Suppressor macrophage (primary cell): ENCODE results near the gene PRKCE.
A peak's percentile ranks its signal among the peaks of the same experiment; 100 is the strongest.
"Not testable (repeated sequence)": the region's sequence is repeated elsewhere in the genome, so short reads cannot be mapped to it uniquely, and the experiment has no call there.

ENCODE experiments used
- DNase-seq, 4 experiments: peaks; one replicate each; pipeline ENCODE4 v3.0.0-alpha.2; 2020 to 2022

Gene PRKCE

GRCh38 chr2:46200861-46201605 lies 549.6 kb downstream of the PRKCE start:
- DNase-seq: no peak

- no peak for DNase-seq
Measured at GRCh38 chr2:46202453-46202852, 551.0 kb downstream of the PRKCE start.

- DNase-seq: no peak
Measured at GRCh38 chr2:46202987-46203386, 551.5 kb downstream of the PRKCE start.

- not testable (repeated sequence) for DNase-seq
Measured at GRCh38 chr2:46203636-46204035, 552.2 kb downstream of the PRKCE start.

- no peak for DNase-seq
Measured at GRCh38 chr2:46207591-46207990, 556.1 kb downstream of the PRKCE start.

GRCh38 chr2:46208766-46209165 lies 557.3 kb downstream of the PRKCE start:
- no peak for DNase-seq

- DNase-seq: no peak
Measured at GRCh38 chr2:46210063-46210462, 558.6 kb downstream of the PRKCE start.

GRCh38 chr2:46211461-46211860 lies 560.0 kb downstream of the PRKCE start:
- no peak for DNase-seq

- DNase-seq: no peak
Measured at GRCh38 chr2:46213906-46214305, 562.4 kb downstream of the PRKCE start.

- no peak for DNase-seq
Measured at GRCh38 chr2:46216213-46216612, 564.7 kb downstream of the PRKCE start.

GRCh38 chr2:46223514-46223913 lies 572.0 kb downstream of the PRKCE start:
- DNase-seq: not testable (repeated sequence)

GRCh38 chr2:46225150-46225625 lies 573.7 kb downstream of the PRKCE start:
- peak in 2 of 4 experiments; percentile 10 to 21 for DNase-seq

GRCh38 chr2:46225730-46226129 lies 574.3 kb downstream of the PRKCE start:
- DNase-seq: no peak

GRCh38 chr2:46226620-46227019 lies 575.1 kb downstream of the PRKCE start:
- DNase-seq: no peak

- DNase-seq: no peak
Measured at GRCh38 chr2:46227022-46227421, 575.5 kb downstream of the PRKCE start.

GRCh38 chr2:46227674-46228289 lies 576.3 kb downstream of the PRKCE start:
- no peak for DNase-seq

- peak in 1 of 4 experiments; percentile 9 for DNase-seq
Measured at GRCh38 chr2:46229134-46230063, 577.9 kb downstream of the PRKCE start.

GRCh38 chr2:46230115-46230571 lies 578.7 kb downstream of the PRKCE start:
- peak; percentile 32 to 66 (median 58) for DNase-seq

GRCh38 chr2:46230677-46231425 lies 579.4 kb downstream of the PRKCE start:
- no peak for DNase-seq

- DNase-seq: no peak
Measured at GRCh38 chr2:46231721-46232120, 580.2 kb downstream of the PRKCE start.

- DNase-seq: no peak
Measured at GRCh38 chr2:46232860-46233259, 581.4 kb downstream of the PRKCE start.
